Neural progenitor cell (in vitro differentiated cells): ENCODE measurements around the gene SCAMP3. TPM values are rescaled to one million over a fixed set of nuclear protein-coding genes. Genes with fewer than 3 reads are reported as not detected.

Experiments
- DNase-seq: peaks from one replicate; pipeline ENCODE4 v3.0.0-alpha.2; 2016; ENCODE audit warnings: low spot score
- H2AFZ ChIP-seq: fragments of 200-600 bp; sonication (generic); replicated peaks from 2 replicates; pipeline ENCODE4 v1.6.1; 2016; ENCODE audit warnings: antibody characterized with exemption
- H3F3A ChIP-seq: fragments of 200-600 bp; sonication (generic); 2 replicates; pipeline ENCODE4 v1.6.1; 2016; ENCODE audit warnings: antibody characterized with exemption, low read depth
- H3K27ac ChIP-seq: fragments of 200-600 bp; sonication (generic); 2 replicates; pipeline ENCODE4 v1.5.1; 2016; ENCODE audit warnings: mild to moderate bottlenecking
- H3K27me3 ChIP-seq: fragments of 200-600 bp; sonication (generic); 2 replicates; pipeline ENCODE4 v1.6.1; 2016; ENCODE audit warnings: mild to moderate bottlenecking, moderate library complexity
- H3K36me3 ChIP-seq: fragments of 200-600 bp; sonication (generic); 2 replicates; pipeline ENCODE4 v1.5.1; 2016
- H3K4me1 ChIP-seq: fragments of 200-600 bp; sonication (generic); 2 replicates; pipeline ENCODE4 v1.6.1; 2016; ENCODE audit warnings: mixed run types
- H3K4me2 ChIP-seq: fragments of 200-600 bp; sonication (generic); 2 replicates; pipeline ENCODE4 v1.6.1; 2016
- H3K4me3 ChIP-seq: fragments of 200-600 bp; sonication (generic); 2 replicates; pipeline ENCODE4 v1.5.1; 2016
- H3K79me2 ChIP-seq: fragments of 200-600 bp; sonication (generic); 2 replicates; pipeline ENCODE4 v1.6.1; 2016; ENCODE audit warnings: low read depth
- H3K9ac ChIP-seq: fragments of 200-600 bp; sonication (generic); 2 replicates; pipeline ENCODE4 v1.6.1; 2016
- H3K9me3 ChIP-seq: fragments of 200-600 bp; sonication (generic); 2 replicates; pipeline ENCODE4 v1.5.1; 2016; ENCODE audit warnings: low read depth
- H4K20me1 ChIP-seq: fragments of 200-600 bp; sonication (generic); 2 replicates; pipeline ENCODE4 v1.6.1; 2016; ENCODE audit warnings: low read depth
- H3K27ac Mint-ChIP-seq: 3 replicates; pipeline ENCODE4 v1.8.0; 2021; ENCODE audit warnings: mixed read lengths
- H3K27me3 Mint-ChIP-seq: 2 replicates; pipeline ENCODE4 v1.8.0; 2022; ENCODE audit warnings: low read depth, mild to moderate bottlenecking, inconsistent platforms, moderate library complexity, mixed read lengths; ENCODE audit not compliant: insufficient read depth
- H3K36me3 Mint-ChIP-seq: 3 replicates; pipeline ENCODE4 v1.8.0; 2021; ENCODE audit warnings: mixed read lengths
- H3K4me1 Mint-ChIP-seq: 3 replicates; pipeline ENCODE4 v1.8.0; 2021; ENCODE audit warnings: mixed read lengths
- H3K4me3 Mint-ChIP-seq: 3 replicates; pipeline ENCODE4 v1.8.0; 2021; ENCODE audit warnings: mild to moderate bottlenecking, moderate library complexity, mixed read lengths
- H3K9me3 Mint-ChIP-seq: 3 replicates; pipeline ENCODE4 v1.8.0; 2020; ENCODE audit warnings: mixed read lengths
- EZH2 ChIP-seq: fragments of 200-600 bp; sonication (generic); IDR thresholded peaks from 2 replicates; pipeline ENCODE4 v1.6.1; 2017; ENCODE audit warnings: antibody characterized with exemption, mild to moderate bottlenecking, moderate library complexity
- EZH2phosphoT487 ChIP-seq: fragments of 200-600 bp; sonication (generic); IDR thresholded peaks from 2 replicates; pipeline ENCODE4 v1.6.1; 2017; ENCODE audit warnings: antibody characterized with exemption
- total RNA-seq: library from RNA; depleted of rRNA; stranded (reverse); fragments of >200 nt; gene quantifications from 2 replicates; pipeline ENCODE4 v1.2.3, GENCODE V29; 2015; ENCODE audit warnings: low replicate concordance
- TF ChIP-seq, protein P1 (sequence below): fragments of 200-600 bp; sonication (generic); IDR thresholded peaks from 2 replicates; pipeline ENCODE4 v1.5.1; 2017; ENCODE audit warnings: antibody characterized with exemption, mild to moderate bottlenecking

Gene SCAMP3
- total RNA-seq, 1 donor from 2014 or later: 21.8 TPM

DNA sequence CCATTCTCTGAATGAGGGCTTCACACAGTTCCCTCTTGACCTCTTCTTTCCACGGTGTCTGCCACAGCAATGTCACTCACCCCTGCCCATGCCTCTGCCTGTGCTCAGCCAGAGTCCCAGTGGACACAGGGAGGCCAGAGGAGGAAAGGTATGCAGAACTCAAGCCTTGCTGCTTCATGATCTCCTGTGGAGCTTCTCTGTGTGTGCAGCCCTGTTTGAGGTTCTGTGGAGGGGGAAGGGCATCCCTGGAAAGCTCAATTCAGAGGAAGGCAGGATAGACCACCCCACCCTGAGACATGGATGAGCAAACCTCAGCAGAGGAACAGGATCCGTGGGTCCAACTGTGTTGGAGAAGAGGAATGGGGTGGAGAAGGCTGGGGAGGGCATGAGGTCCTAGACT lies 17.1 kb upstream of the SCAMP3 start:
- no peak overlapping the region for H3K9ac ChIP-seq
- H3K27ac Mint-ChIP-seq: no peak overlapping the region
- peaks cover 22% of the 10 kb centered on the region for H3K4me1 ChIP-seq
- H3K27me3 ChIP-seq: peaks cover 6% of the 10 kb centered on the region
- no peak for DNase-seq
- H3K27ac ChIP-seq: no peak overlapping the region
- H3K4me2 ChIP-seq: peak overlapping the region; percentile 98
- no peaks in the 10 kb centered on the region for H3K79me2 ChIP-seq
- peaks cover 29% of the 10 kb centered on the region for H3F3A ChIP-seq
- peaks cover 15% of the 10 kb centered on the region for H3K36me3 Mint-ChIP-seq
- H3K36me3 ChIP-seq: no peaks in the 10 kb centered on the region
- H4K20me1 ChIP-seq: peaks cover 22% of the 10 kb centered on the region
- H3K4me3 ChIP-seq: no peak overlapping the region
- H3K4me3 Mint-ChIP-seq: peak overlapping the region; percentile 58
- H3K27me3 Mint-ChIP-seq: no peaks in the 10 kb centered on the region
- peaks cover 25% of the 10 kb centered on the region for H3K4me1 Mint-ChIP-seq
- H3K9me3 ChIP-seq: no peaks in the 10 kb centered on the region
- H2AFZ ChIP-seq: no peak overlapping the region
- TF ChIP-seq EZH2: no peak
- TF ChIP-seq EZH2phosphoT487: no peak
- TF ChIP-seq, protein P1, sequence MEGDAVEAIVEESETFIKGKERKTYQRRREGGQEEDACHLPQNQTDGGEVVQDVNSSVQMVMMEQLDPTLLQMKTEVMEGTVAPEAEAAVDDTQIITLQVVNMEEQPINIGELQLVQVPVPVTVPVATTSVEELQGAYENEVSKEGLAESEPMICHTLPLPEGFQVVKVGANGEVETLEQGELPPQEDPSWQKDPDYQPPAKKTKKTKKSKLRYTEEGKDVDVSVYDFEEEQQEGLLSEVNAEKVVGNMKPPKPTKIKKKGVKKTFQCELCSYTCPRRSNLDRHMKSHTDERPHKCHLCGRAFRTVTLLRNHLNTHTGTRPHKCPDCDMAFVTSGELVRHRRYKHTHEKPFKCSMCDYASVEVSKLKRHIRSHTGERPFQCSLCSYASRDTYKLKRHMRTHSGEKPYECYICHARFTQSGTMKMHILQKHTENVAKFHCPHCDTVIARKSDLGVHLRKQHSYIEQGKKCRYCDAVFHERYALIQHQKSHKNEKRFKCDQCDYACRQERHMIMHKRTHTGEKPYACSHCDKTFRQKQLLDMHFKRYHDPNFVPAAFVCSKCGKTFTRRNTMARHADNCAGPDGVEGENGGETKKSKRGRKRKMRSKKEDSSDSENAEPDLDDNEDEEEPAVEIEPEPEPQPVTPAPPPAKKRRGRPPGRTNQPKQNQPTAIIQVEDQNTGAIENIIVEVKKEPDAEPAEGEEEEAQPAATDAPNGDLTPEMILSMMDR: no peak
- H3K9me3 Mint-ChIP-seq: no peaks in the 10 kb centered on the region

DNA sequence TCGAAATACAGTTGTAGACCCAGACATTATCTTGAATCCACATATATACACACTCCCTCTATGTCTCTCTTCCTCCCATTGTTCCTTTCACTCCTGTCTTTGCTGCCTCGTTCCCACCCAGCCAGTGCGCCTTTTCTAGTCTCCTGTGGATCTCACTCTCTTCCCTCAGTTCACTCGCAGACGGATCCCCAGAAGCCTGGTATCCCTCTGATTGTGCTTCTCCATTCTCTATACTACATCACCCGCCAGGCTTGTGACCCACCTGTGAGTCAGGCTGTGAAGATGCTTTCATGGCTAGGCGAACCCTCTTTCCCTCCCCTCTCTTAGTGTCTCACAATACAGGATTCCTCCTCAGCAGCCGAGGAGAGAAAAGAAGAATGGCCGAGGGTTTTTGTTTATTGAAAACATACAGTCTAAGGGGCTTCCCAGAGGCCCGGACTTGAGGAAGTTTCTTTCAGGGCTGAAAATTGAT lies 16.6 kb upstream of the SCAMP3 start:
- TF ChIP-seq, protein P1: no peak
- peak; percentile 6 for TF ChIP-seq EZH2
- Mint-ChIP-seq H3K9me3 (no peaks in the 10 kb centered on the region), H3K27ac (peak overlapping the region; percentile 11), H3K4me1 (peaks cover 29% of the 10 kb centered on the region), H3K4me3 (peak overlapping the region; percentile 76), H3K36me3 (peaks cover 14% of the 10 kb centered on the region), H3K27me3 (peaks cover 1% of the 10 kb centered on the region)
- peaks cover 6% of the 10 kb centered on the region for H3K27me3 ChIP-seq
- no peak overlapping the region for H3K27ac ChIP-seq
- H3K4me1 ChIP-seq: peaks cover 23% of the 10 kb centered on the region
- peaks cover 33% of the 10 kb centered on the region for H3F3A ChIP-seq
- no peak for DNase-seq
- no peaks in the 10 kb centered on the region for H3K79me2 ChIP-seq
- H2AFZ ChIP-seq: no peak overlapping the region
- peaks cover 22% of the 10 kb centered on the region for H4K20me1 ChIP-seq
- no peaks in the 10 kb centered on the region for H3K36me3 ChIP-seq
- no peaks in the 10 kb centered on the region for H3K9me3 ChIP-seq
- peak overlapping the region; percentile 77 for H3K4me3 ChIP-seq
- H3K9ac ChIP-seq: no peak overlapping the region
- H3K4me2 ChIP-seq: peak overlapping the region; percentile 98

DNA sequence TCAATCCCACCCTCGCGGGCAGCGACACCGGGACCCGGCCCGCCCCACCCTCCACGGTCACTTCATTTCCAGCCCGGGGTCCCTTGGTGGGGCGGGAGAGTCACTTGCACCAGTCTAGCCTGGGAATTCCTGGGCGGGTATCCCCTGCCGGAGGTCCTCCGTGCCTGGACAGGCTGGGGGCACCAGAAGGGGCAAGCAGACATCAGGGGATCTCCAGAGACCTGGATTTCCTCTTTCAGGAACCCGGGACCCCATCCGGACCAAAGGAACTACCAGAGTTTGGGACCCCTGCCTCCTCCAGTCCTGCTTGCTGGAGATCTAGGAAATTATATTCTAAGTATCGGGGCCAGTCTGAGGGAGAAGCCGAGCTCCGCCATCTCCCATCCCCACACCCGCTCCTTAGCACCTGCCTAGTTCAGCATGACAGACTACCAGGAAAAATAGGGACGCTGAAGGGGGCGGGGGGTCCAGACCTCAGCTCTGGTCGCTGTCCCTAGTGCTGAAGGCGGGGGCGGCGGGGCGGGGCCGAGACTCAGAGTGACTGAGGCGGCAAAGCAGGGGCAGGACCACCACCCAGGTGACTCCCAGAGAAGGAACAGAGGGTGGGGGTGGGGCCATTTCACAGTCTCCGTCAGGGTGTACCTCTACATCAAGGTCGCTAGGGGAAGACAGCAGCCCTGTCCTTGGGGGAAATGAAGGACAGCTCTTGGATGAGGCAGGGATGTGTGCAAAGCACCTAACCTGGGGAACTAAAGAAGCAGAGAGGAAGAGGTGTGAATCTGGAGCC lies 15.9 kb upstream of the SCAMP3 start:
- Histone ChIP-seq H3K27me3 (peaks cover 6% of the 10 kb centered on the region), H3F3A (peaks cover 36% of the 10 kb centered on the region), H3K79me2 (peaks cover under 1% of the 10 kb centered on the region), H3K36me3 (no peaks in the 10 kb centered on the region), H3K9ac (no peak overlapping the region), H3K4me2 (peak overlapping the region; percentile 98), H3K4me1 (peaks cover 26% of the 10 kb centered on the region), H3K27ac (no peak overlapping the region), H2AFZ (peak overlapping the region; percentile 81), H3K9me3 (no peaks in the 10 kb centered on the region), H4K20me1 (peaks cover 22% of the 10 kb centered on the region), H3K4me3 (peak overlapping the region; percentile 77)
- peak; percentile 91 for DNase-seq
- peak overlapping the region; percentile 76 for H3K4me3 Mint-ChIP-seq
- peaks cover 10% of the 10 kb centered on the region for H3K36me3 Mint-ChIP-seq
- no peak for TF ChIP-seq EZH2
- TF ChIP-seq, protein P1: peak; percentile 31
- TF ChIP-seq EZH2phosphoT487: no peak
- peaks cover 33% of the 10 kb centered on the region for H3K4me1 Mint-ChIP-seq
- peaks cover 3% of the 10 kb centered on the region for H3K27me3 Mint-ChIP-seq
- no peak overlapping the region for H3K27ac Mint-ChIP-seq
- no peaks in the 10 kb centered on the region for H3K9me3 Mint-ChIP-seq
